H1 (cell line): ENCODE data around the gene GCNA.

Source experiments
- ASH2L ChIP-seq: fragments of 200-600, 300-600 bp; sonication (generic); IDR thresholded peaks from one replicate; pipeline ENCODE4 v1.7.1; 2017; ENCODE audit warnings: low read length
- CTCF ChIP-seq, 3 experiments: IDR thresholded peaks; 1 replicate in 2 of 3; 2 replicates in 1 of 3; pipeline versions ENCODE4 v1.5.1 to v1.6.1; 2011; ENCODE audit warnings: low read length in 3 of 3, mild to moderate bottlenecking in 3 of 3, inconsistent platforms in 2 of 3, low read depth in 1 of 3, moderate library complexity in 1 of 3; ENCODE audit not compliant: insufficient read depth in 1 of 3; ENCODE audit errors: control extremely low read depth in 1 of 3
- EGR1 ChIP-seq: IDR thresholded peaks from 2 replicates; pipeline ENCODE4 v1.6.1; 2011; ENCODE audit warnings: low read depth, low read length, borderline replicate concordance
- EZH2 ChIP-seq: fragments of 200-600 bp; sonication (generic); IDR thresholded peaks from 2 replicates; pipeline ENCODE4 v1.7.1; 2012; ENCODE audit warnings: low read depth, mild to moderate bottlenecking, moderate library complexity, low read length, inconsistent platforms; ENCODE audit not compliant: severe bottlenecking
- GABPA ChIP-seq: IDR thresholded peaks from 2 replicates; pipeline ENCODE4 v1.6.1; 2011; ENCODE audit warnings: mild to moderate bottlenecking, low read length, moderate library complexity, borderline replicate concordance; ENCODE audit not compliant: insufficient read depth
- NANOG ChIP-seq: IDR thresholded peaks from 2 replicates; pipeline ENCODE4 v1.6.1; 2011; ENCODE audit warnings: low read length, low read depth, mild to moderate bottlenecking, inconsistent platforms; ENCODE audit not compliant: insufficient read depth, poor library complexity, severe bottlenecking
- POLR2A ChIP-seq, 2 experiments: IDR thresholded peaks; 1 replicate in 1 of 2; 2 replicates in 1 of 2; pipeline ENCODE4 v1.6.1; 2011; ENCODE audit warnings: low read depth in 2 of 2, low read length in 2 of 2, mild to moderate bottlenecking in 2 of 2; ENCODE audit errors: control extremely low read depth in 1 of 2
- SP1 ChIP-seq: IDR thresholded peaks from 2 replicates; pipeline ENCODE4 v1.6.1; 2011; ENCODE audit warnings: low read depth, low read length
- YY1 ChIP-seq: IDR thresholded peaks from 2 replicates; pipeline ENCODE4 v1.6.1; 2011; ENCODE audit warnings: low read depth, mild to moderate bottlenecking, low read length

GRCh38 chrX:71549986-71550385, 28.3 kb upstream of the GCNA start:
- TF ChIP-seq SP1 = no peak
- TF ChIP-seq EZH2 = no peak
- no peak for TF ChIP-seq GABPA
- no peak for TF ChIP-seq YY1
- no peak for TF ChIP-seq NANOG
- no peak for TF ChIP-seq CTCF (IDR thresholded peaks at IDR 0.05; ENCODE audit: control extremely low read depth in 1 of 3, insufficient read depth in 1 of 3, low read depth in 1 of 3, low read length in 3 of 3)
- no peak for TF ChIP-seq ASH2L
- TF ChIP-seq EGR1 = no peak
- no peak for TF ChIP-seq POLR2A (IDR thresholded peaks at IDR 0.05; ENCODE audit: control extremely low read depth in 1 of 2, low read depth in 2 of 2, low read length in 2 of 2)
